Measurements from ENCODE around the gene DEFB125. TPM values are rescaled to one million over a fixed set of nuclear protein-coding genes. Genes with fewer than 3 reads are reported as not detected.

Gene DEFB125
- polyA plus RNA-seq, 1 donor (not counting 4 experiments of a cell fraction or from before 2014, with no cell fraction given) = not detected

GRCh38 chr20:103456-103855 is 16.0 kb downstream of the DEFB125 start:
- Histone ChIP-seq H3K9me1 (ENCODE audit: control insufficient read depth, extremely low read depth, insufficient read depth, low read length) (no peaks in the 10 kb centered on the region), H3K27me3 (ENCODE audit: control insufficient read depth, extremely low read depth, insufficient read depth, low read length) (peaks cover 5% of the 10 kb centered on the region), H3K4me1 (ENCODE audit: control insufficient read depth, extremely low read depth, insufficient read depth, low read length) (no peaks in the 10 kb centered on the region), H4K20me1 (ENCODE audit: control insufficient read depth, extremely low read depth, insufficient read depth, low read length) (no peaks in the 10 kb centered on the region), H3K4me2 (ENCODE audit: control insufficient read depth, extremely low read depth, insufficient read depth, low read depth, low read length) (no peak overlapping the region), H3K27ac (ENCODE audit: control insufficient read depth, insufficient read depth, low read length) (no peak overlapping the region), H3K4me3 (ENCODE audit: control insufficient read depth in 2 of 3, extremely low read depth in 1 of 3, insufficient read depth in 2 of 3, low read depth in 1 of 3, low read length in 3 of 3) (no peak overlapping the region), H3K9me3 (ENCODE audit: control insufficient read depth, low read depth, low read length) (no peaks in the 10 kb centered on the region), H3K9ac (ENCODE audit: control insufficient read depth, extremely low read depth, insufficient read depth, low read length) (no peak overlapping the region), H3K79me2 (ENCODE audit: control insufficient read depth, insufficient read depth, low read length) (no peaks in the 10 kb centered on the region), H3K36me3 (ENCODE audit: control insufficient read depth in 2 of 2, extremely low read depth in 1 of 2, insufficient read depth in 2 of 2, low read length in 2 of 2) (no peaks in the 10 kb centered on the region), H2AFZ (ENCODE audit: control insufficient read depth, low read length) (no peak overlapping the region)
- FAIRE-seq (no peak), DNase-seq (ENCODE audit: low read depth, low spot score) (no peak)
- dilution Hi-C loops (cut with MboI; ENCODE audit: extremely low pct_ligation_motif_present, low sequenced_read_pairs) = no loop called here
- TF ChIP-seq CTCF (optimal IDR thresholded peaks at IDR 0.05 in 1 of 3, IDR thresholded peaks at IDR 0.05 in 1 of 3, conservative IDR thresholded peaks at IDR 0.05 in 1 of 3; ENCODE audit: extremely low read depth in 1 of 3, insufficient read depth in 2 of 3, low read length in 3 of 3) (no peak), EZH2 (IDR thresholded peaks at IDR 0.05; ENCODE audit: low read length) (no peak)

GRCh38 chr20:112396-112795 is 24.9 kb downstream of the DEFB125 start:
- Histone ChIP-seq H3K79me2 (ENCODE audit: control insufficient read depth, insufficient read depth, low read length) (no peaks in the 10 kb centered on the region), H3K27me3 (ENCODE audit: control insufficient read depth, extremely low read depth, insufficient read depth, low read length) (peaks cover 7% of the 10 kb centered on the region), H4K20me1 (ENCODE audit: control insufficient read depth, extremely low read depth, insufficient read depth, low read length) (no peaks in the 10 kb centered on the region), H3K9me1 (ENCODE audit: control insufficient read depth, extremely low read depth, insufficient read depth, low read length) (no peaks in the 10 kb centered on the region), H3K4me1 (ENCODE audit: control insufficient read depth, extremely low read depth, insufficient read depth, low read length) (no peaks in the 10 kb centered on the region), H3K36me3 (ENCODE audit: control insufficient read depth in 2 of 2, extremely low read depth in 1 of 2, insufficient read depth in 2 of 2, low read length in 2 of 2) (no peaks in the 10 kb centered on the region), H3K4me2 (ENCODE audit: control insufficient read depth, extremely low read depth, insufficient read depth, low read depth, low read length) (no peak overlapping the region), H2AFZ (ENCODE audit: control insufficient read depth, low read length) (no peak overlapping the region), H3K4me3 (ENCODE audit: control insufficient read depth in 2 of 3, extremely low read depth in 1 of 3, insufficient read depth in 2 of 3, low read depth in 1 of 3, low read length in 3 of 3) (no peak overlapping the region), H3K27ac (ENCODE audit: control insufficient read depth, insufficient read depth, low read length) (no peak overlapping the region), H3K9me3 (ENCODE audit: control insufficient read depth, low read depth, low read length) (no peaks in the 10 kb centered on the region), H3K9ac (ENCODE audit: control insufficient read depth, extremely low read depth, insufficient read depth, low read length) (no peak overlapping the region)
- dilution Hi-C loops (cut with MboI; ENCODE audit: extremely low pct_ligation_motif_present, low sequenced_read_pairs) = no loop called here
- DNase-seq (ENCODE audit: low read depth, low spot score) (no peak), FAIRE-seq (no peak)
- TF ChIP-seq CTCF (optimal IDR thresholded peaks at IDR 0.05 in 1 of 3, IDR thresholded peaks at IDR 0.05 in 1 of 3, conservative IDR thresholded peaks at IDR 0.05 in 1 of 3; ENCODE audit: extremely low read depth in 1 of 3, insufficient read depth in 2 of 3, low read length in 3 of 3) (no peak), EZH2 (IDR thresholded peaks at IDR 0.05; ENCODE audit: low read length) (no peak)
